Stimulated activated CD4-positive, alpha-beta T cell treated with anti-CD3 and anti-CD28 coated beads, Interleukin-12 subunit alpha, Interleukin-12 subunit beta, amount 100 ng/mL, for 48 hours (primary cell): Measurements from ENCODE around the gene SHROOM3.

ENCODE experiments used
- DNase-seq, 3 donors: peaks; one replicate each; pipeline ENCODE4 v3.0.0-alpha.2; 2020; ENCODE audit warnings: low read depth in 2 of 3, low spot score in 1 of 3

The SHROOM3 gene

DNA sequence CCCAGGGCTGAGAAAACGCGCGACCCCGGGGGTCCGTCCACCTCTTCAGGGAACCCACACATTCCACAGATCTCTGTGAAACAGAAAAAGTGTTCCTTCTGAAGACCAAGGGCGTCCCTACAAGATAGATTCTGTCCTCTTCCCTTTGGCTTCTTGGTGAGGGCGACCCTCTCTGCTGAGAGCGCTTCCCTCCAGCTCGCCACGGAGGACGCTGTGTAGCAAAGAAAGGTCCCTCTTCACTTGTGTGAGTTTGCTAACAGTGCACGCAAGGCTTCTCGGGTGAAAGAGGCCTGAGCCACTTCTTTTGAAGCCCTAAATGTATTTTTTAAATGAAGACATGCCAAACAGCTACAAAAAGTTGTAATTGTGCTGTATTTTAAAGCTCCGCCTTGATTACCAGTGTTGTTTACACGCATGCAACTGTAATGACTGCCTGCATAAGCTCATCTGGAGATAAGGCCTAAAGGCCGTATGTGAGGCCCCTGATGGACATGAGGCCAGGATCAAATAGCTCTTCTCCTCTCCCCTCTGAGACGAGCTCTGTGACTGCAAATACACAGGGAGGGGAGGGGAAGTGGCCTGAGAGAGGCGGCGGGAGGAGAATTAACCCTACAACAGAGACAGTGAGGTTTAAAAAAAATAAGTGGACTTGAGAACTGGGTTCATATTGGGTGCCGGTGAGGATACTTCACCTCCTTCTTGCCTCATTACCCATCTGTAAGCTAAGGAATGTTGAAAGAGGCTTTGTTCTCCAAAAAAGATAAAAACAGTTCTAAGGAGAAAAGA lies 367.4 kb downstream of the SHROOM3 start:
- DNase-seq: no peak

- no peak for DNase-seq
Measured at GRCh38 chr4:76803522-76803921, 368.5 kb downstream of the SHROOM3 start.

DNA sequence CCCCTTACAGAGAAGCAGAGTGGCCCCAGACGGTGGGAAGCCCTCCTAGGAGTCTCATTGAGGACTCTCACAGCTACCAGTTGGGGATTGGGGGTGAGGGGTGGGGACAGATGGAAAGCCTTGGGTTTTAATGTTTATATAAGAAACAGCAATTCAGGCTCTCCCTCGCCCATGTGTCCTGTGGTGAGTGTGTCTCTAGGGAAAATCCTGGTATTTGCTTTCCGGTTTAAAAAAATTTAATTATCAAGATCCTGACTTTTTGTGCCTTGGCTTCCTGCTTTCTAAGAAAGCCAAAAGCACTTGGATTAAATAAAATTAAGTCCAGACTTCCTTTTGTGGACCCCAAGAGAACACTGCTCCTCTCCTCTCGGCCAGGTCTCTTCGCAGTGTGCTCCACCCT lies 369.1 kb downstream of the SHROOM3 start:
- no peak for DNase-seq

DNA sequence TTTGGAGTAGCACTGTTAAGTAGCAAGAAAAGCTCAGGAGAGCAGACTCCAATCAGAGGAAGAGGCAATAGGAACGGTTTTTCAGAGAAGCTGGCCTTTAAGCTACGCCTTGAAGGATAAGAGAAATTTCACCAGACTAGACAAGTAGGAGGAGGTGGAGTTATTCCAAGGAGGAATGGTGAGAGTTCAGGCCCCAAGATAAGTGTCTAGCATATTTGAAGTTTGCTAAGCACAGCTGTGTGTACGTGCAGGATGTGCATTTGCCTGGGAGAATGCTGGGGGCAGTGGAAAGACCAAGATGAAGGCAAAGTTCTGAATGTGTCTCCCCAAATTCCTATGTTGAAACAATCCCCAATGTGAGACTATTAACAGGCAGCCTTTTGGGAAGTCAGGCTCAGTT lies 371.3 kb downstream of the SHROOM3 start:
- no peak for DNase-seq

DNA sequence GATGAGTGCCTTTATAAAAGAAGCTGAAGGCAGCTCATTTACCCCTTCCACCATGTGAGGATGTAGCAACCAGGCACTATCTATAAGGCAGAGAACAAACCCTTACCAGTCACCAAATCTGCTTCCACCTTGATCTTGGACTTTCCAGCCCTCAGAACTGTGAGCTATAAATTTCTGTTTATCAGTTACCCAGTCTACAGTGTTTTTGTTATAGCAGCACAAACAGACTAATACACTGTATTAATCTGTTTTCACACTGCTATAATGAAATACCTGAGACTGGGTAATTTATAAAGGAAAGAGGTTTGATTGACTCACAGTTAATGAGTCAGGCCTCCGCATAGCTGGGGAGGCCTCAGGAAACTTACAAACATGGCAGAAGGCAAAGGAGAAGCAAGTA lies 371.7 kb downstream of the SHROOM3 start:
- no peak for DNase-seq

DNA sequence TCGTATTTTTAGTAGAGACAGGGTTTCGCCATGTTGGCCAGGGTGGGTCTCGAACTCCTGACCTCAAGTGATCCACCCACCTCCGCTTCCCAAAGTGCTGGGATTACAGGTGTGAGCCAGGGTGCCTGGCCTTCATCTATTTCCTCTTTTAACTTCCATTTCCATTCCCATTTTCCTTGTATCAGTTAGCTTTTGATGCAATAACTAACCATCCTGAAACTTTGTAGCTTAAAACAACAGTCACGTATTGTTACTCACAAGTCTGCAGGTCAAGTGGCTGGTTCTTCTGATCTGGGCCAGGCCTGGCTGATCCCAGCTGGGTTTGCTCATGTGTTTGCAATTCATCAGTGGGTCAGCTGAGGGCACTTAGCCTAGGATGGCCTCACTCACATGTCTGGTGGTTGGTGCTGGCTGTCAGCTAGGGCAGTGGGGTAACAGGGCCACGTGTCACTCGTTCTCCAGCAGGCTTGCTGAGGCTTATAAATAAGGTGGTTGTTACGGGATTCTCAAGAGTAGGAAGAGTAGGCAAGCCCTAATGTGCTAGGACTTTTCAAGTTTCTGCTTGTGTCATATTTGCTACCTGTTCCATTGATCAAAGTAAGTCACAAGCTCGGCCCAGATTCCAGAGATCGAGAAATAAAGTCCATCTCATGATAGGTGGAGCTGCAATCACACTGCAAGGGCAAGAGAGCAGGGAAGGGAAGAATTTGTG lies 374.7 kb downstream of the SHROOM3 start:
- no peak for DNase-seq

DNA sequence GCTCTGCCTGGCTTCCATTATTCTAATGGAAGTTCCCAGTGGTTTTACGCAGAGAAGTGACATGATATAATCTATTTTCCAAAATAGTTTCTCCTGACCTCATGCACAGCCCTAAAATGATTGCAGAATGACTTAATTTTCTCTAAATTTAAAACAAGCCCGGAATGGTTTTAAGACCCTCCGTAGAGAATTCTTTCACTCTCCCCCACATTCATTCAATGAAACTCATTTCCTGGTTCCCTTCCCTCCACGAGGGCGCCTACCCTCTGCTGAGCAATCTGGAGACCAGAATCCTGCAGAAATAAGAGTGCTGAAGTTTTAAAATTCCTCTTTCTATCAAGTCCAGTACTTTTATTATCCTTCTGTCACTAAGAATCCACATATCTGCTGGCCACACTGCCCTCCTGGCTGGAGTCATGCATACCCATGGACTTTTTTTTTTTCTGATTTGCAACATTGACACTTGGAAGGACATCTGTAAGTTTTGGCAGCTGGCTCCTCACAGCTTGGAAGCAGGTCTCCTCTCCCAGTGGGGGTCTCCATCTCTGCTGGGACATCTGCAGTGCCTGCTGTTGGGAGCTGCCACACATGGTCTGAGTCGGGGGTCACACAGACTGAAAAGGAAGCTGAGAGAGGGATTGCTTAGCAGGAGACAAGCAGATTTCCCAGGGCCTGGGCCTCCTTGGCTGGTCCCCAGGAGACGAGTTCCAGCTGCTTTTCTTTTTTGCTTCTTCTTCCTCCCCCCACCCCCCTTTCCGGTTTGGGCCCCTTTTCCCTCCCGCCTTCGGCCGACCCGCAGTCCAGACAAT lies 376.8 kb downstream of the SHROOM3 start:
- no peak for DNase-seq

DNA sequence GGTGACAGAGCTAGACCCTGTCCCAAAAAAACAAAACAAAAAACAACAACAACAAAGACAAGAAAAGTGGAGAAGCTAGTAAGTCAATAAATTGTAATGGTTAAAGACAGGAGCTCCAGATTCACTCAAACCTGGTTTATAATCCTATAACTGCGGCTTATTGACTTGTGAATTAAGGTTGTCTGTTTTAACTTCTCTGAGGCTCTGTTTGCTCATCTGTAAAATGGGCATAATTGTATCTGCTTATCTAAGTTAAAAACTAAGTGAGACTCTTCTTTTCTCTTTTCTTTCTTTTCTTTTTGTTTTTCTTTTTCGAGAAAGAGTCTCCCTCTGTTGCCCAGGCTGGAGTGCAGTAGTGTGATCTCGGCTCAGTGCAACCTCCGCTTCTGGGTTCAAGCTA lies 378.0 kb downstream of the SHROOM3 start:
- no peak for DNase-seq

DNA sequence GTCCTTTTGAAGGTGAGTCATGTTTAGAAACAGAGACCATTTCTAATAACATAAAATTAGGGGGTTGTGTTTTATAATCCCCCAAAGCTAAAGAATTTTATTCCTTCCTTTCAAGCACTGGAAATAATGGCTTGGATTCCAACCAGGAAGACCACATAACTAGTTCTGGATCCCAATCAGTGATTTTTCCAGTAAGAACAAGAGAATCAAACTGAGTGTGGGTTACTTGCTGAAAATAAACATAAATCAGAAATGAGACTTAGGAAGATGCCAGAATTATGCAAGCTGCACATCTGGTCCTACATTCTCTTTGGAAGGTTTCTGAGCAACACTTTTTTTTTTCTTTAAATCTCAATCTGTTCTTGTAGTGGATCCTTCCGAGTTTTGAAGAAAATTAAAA lies 386.6 kb downstream of the SHROOM3 start:
- DNase-seq: no peak

- no peak for DNase-seq
Measured at GRCh38 chr4:76822303-76822702, 387.3 kb downstream of the SHROOM3 start.

GRCh38 chr4:76823495-76823894 lies 388.5 kb downstream of the SHROOM3 start:
- DNase-seq: no peak

DNA sequence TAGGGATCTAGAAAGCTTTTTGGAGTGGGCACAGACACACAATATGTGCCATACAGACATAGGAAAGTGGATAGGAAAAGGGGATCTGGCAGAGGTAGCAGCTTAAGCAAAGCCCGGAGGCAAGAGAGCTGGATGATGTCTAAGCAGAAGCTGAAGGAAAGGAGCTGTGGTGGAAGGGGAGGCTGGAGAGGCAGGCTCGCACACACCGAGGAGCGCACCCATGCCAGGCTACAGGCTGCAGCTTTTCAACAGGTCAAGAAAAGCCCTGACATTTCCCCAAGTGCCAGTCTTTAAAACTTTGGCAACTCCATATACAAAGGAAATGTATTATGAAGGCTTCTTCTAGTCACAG lies 395.6 kb downstream of the SHROOM3 start:
- DNase-seq: no peak

- no peak for DNase-seq
Measured at GRCh38 chr4:76830964-76831703, 396.1 kb downstream of the SHROOM3 start.

DNA sequence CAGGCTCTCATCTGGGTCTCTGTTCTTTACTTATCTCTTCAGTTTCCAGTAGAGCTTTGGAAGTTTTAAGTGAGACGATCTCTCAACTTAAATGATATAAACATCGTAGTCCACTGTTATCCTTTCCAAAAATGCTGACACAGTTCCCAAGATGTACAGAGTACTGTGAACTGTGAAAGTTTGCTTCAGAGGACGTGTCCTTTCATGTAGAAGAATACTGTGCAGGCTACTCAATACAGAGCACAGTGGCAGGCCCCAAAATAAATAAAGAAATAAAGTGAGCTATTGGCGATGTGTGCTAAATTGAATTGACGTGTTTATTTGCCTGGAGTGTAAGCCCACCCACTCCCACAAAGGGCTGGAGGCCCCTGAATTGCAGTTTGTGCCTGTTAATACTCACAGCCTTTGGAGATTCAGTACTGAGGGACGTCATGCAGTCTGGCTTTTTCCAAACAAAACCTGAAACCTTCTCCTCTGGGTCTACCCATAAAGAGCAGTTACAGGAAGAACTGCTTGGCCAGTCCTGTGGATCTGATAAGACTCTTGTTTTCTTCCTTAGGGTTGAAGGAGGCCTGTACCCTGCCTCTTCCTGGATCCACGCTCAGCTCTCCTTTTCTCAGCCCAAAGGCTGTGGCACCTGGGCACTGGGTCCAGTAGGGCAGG lies 396.8 kb downstream of the SHROOM3 start:
- no peak for DNase-seq
